ENCODE measurements around the gene CYP2E1.

The CYP2E1 gene

GRCh38 chr10:133528296-133528844 is 1.2 kb downstream of the CYP2E1 start:
- DNase-seq (ENCODE audit: low read depth): no peak
- TF ChIP-seq CTCF (IDR thresholded peaks at IDR 0.05; ENCODE audit: insufficient read depth, low read depth, low read length, missing control alignments): no peak
- H3K4me3 ChIP-seq (ENCODE audit: low read depth, low read length): no peak overlapping the region

GRCh38 chr10:133528845-133529575 is 1.8 kb downstream of the CYP2E1 start:
- no peak for TF ChIP-seq CTCF (IDR thresholded peaks at IDR 0.05; ENCODE audit: insufficient read depth, low read depth, low read length, missing control alignments)
- H3K4me3 ChIP-seq (ENCODE audit: low read depth, low read length): no peak overlapping the region
- no peak for DNase-seq (ENCODE audit: low read depth)

- no peak for DNase-seq (ENCODE audit: low read depth)
- H3K4me3 ChIP-seq (ENCODE audit: low read depth, low read length): no peak overlapping the region
- TF ChIP-seq CTCF (IDR thresholded peaks at IDR 0.05; ENCODE audit: insufficient read depth, low read depth, low read length, missing control alignments): no peak
Measured at GRCh38 chr10:133529576-133529946, 2.4 kb downstream of the CYP2E1 start.

GRCh38 chr10:133530506-133530905 is 3.3 kb downstream of the CYP2E1 start:
- no peak for DNase-seq (ENCODE audit: low read depth)
- no peak overlapping the region for H3K4me3 ChIP-seq (ENCODE audit: low read depth, low read length)
- no peak for TF ChIP-seq CTCF (IDR thresholded peaks at IDR 0.05; ENCODE audit: insufficient read depth, low read depth, low read length, missing control alignments)

- DNase-seq (ENCODE audit: low read depth): no peak
- no peak for TF ChIP-seq CTCF (IDR thresholded peaks at IDR 0.05; ENCODE audit: insufficient read depth, low read depth, low read length, missing control alignments)
- no peak overlapping the region for H3K4me3 ChIP-seq (ENCODE audit: low read depth, low read length)
Measured at GRCh38 chr10:133532871-133533270, 5.7 kb downstream of the CYP2E1 start.

- no peak overlapping the region for H3K4me3 ChIP-seq (ENCODE audit: low read depth, low read length)
- no peak for DNase-seq (ENCODE audit: low read depth)
- no peak for TF ChIP-seq CTCF (IDR thresholded peaks at IDR 0.05; ENCODE audit: insufficient read depth, low read depth, low read length, missing control alignments)
Measured at GRCh38 chr10:133534417-133534816, 7.3 kb downstream of the CYP2E1 start.

GRCh38 chr10:133536198-133536597 is 9.0 kb downstream of the CYP2E1 start:
- DNase-seq (ENCODE audit: low read depth): no peak
- no peak overlapping the region for H3K4me3 ChIP-seq (ENCODE audit: low read depth, low read length)
- no peak for TF ChIP-seq CTCF (IDR thresholded peaks at IDR 0.05; ENCODE audit: insufficient read depth, low read depth, low read length, missing control alignments)

Measured in GM12865 (cell line).